ENCODE measurements around the gene COL4A1.

DNA sequence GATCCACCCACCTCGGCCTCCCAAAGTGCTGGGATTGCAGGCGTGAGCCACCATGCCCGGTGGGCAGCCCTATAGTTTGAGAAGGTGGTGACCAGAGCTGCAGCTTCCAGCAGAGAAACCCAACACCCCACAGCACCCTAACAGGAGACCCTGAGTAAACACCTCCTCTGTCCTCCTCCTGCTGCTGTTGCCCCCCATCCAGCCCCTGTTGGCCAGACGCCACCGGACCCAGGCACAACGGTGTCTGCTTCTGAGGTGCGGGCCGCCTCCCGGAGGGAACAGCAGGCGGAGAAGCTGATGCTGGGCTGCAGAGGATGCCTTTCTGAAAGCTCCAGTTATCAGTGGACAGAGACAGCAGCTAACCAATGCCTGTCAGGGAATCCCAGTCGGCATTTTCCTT is 175.5 kb downstream of the COL4A1 start:
- no peak for TF ChIP-seq EZH2 (IDR thresholded peaks at IDR 0.05; ENCODE audit: insufficient read depth, low read length)
- TF ChIP-seq, protein P1, sequence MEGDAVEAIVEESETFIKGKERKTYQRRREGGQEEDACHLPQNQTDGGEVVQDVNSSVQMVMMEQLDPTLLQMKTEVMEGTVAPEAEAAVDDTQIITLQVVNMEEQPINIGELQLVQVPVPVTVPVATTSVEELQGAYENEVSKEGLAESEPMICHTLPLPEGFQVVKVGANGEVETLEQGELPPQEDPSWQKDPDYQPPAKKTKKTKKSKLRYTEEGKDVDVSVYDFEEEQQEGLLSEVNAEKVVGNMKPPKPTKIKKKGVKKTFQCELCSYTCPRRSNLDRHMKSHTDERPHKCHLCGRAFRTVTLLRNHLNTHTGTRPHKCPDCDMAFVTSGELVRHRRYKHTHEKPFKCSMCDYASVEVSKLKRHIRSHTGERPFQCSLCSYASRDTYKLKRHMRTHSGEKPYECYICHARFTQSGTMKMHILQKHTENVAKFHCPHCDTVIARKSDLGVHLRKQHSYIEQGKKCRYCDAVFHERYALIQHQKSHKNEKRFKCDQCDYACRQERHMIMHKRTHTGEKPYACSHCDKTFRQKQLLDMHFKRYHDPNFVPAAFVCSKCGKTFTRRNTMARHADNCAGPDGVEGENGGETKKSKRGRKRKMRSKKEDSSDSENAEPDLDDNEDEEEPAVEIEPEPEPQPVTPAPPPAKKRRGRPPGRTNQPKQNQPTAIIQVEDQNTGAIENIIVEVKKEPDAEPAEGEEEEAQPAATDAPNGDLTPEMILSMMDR (IDR thresholded peaks at IDR 0.05; ENCODE audit: insufficient read depth, low read depth, low read length), result no peak
